ENCODE data around the gene SEC14L1. TPM values are rescaled to one million over a fixed set of nuclear protein-coding genes. Genes with fewer than 3 reads are reported as not detected.

The SEC14L1 gene
- total and polyA plus RNA-seq, 2 of the 8 experiments (the other 6 are each of a cell fraction or from before 2014, with no cell fraction given) = 27.2 to 74.4 TPM

DNA sequence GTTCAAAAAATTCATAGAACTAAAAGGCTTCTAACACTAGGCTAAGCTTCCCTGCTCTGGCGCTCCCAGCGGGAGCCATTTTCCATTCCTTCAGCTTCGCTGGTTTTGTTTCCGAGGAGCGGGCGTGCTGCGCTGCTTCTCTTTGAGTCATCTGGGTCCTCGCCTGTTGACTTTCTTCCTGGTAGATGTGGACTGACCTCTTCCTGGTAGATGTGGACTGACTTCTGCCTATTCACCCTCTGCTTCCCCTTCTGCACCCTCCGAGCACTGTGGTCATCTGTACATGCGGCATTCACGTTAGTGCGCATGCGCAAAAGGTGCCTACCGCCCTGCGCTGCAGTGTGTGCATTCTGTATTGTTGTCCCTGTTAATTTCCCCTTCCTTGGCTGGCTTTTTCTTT lies 40.8 kb upstream of the SEC14L1 start:
- H2AK5ac ChIP-seq (ENCODE audit: low read depth, low read length) = no peak overlapping the region
- TF ChIP-seq, protein P1, sequence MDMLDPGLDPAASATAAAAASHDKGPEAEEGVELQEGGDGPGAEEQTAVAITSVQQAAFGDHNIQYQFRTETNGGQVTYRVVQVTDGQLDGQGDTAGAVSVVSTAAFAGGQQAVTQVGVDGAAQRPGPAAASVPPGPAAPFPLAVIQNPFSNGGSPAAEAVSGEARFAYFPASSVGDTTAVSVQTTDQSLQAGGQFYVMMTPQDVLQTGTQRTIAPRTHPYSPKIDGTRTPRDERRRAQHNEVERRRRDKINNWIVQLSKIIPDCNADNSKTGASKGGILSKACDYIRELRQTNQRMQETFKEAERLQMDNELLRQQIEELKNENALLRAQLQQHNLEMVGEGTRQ (IDR thresholded peaks at IDR 0.05; ENCODE audit: low read length) = no peak
- no peak for TF ChIP-seq ASH2L (IDR thresholded peaks at IDR 0.05; ENCODE audit: low read length)
- TF ChIP-seq CEBPB (IDR thresholded peaks at IDR 0.05; ENCODE audit: low read depth, low read length) = no peak
- no peak for TF ChIP-seq HDAC2 (IDR thresholded peaks at IDR 0.05; ENCODE audit: borderline replicate concordance in 1 of 2, low read depth in 2 of 2, low read length in 2 of 2)
- no peak for TF ChIP-seq NRF1 (IDR thresholded peaks at IDR 0.05; ENCODE audit: low read depth, low read length)
- TF ChIP-seq SIRT6 (IDR thresholded peaks at IDR 0.05; ENCODE audit: low read length) = no peak
- TF ChIP-seq HDAC6 (IDR thresholded peaks at IDR 0.05; ENCODE audit: low read depth, low read length) = no peak
- TF ChIP-seq TAF7 (optimal IDR thresholded peaks at IDR 0.05; ENCODE audit: borderline replicate concordance, low read depth, low read length) = no peak
- TF ChIP-seq TEAD4 (IDR thresholded peaks at IDR 0.05; ENCODE audit: low read depth, low read length) = no peak
- TF ChIP-seq SIX5 (IDR thresholded peaks at IDR 0.05; ENCODE audit: low read depth, low read length) = no peak
- no peak for TF ChIP-seq GABPA (IDR thresholded peaks at IDR 0.05; ENCODE audit: borderline replicate concordance, insufficient read depth, low read length)
- no peak for TF ChIP-seq BRCA1 (IDR thresholded peaks at IDR 0.05; ENCODE audit: low read depth, low read length)
- TF ChIP-seq RBBP5 (IDR thresholded peaks at IDR 0.05; ENCODE audit: borderline replicate concordance, low read depth, low read length) = no peak

More for the DNA sequence above, 40.8 kb upstream of the SEC14L1 start:
- Histone ChIP-seq H3K4me3 (ENCODE audit: extremely low read depth in 1 of 4, insufficient read depth in 2 of 4, low read depth in 3 of 4, low read length in 4 of 4) (no peak overlapping the region), H3K4me2 (ENCODE audit: insufficient read depth in 1 of 2, low read depth in 2 of 2, low read length in 2 of 2) (no peak overlapping the region), H3K4ac (replicated peaks; ENCODE audit: insufficient read length, low read depth, low read length) (no peak overlapping the region), H3K9me3 (ENCODE audit: insufficient read depth in 2 of 2, low read depth in 1 of 2, low read length in 1 of 2) (no peaks in the 10 kb centered on the region), H3K56ac (replicated peaks; ENCODE audit: insufficient read length, low read depth, low read length) (no peak overlapping the region), H3K9ac (replicated peaks in 1 of 4; ENCODE audit: extremely low read depth in 1 of 4, low read depth in 3 of 4, low read length in 3 of 4) (no peak overlapping the region), H2BK20ac (ENCODE audit: low read length) (no peak overlapping the region), H3K14ac (ENCODE audit: insufficient read length) (no peak overlapping the region), H3K18ac (ENCODE audit: extremely low read depth, low read length) (no peak overlapping the region), H2BK15ac (ENCODE audit: low read length) (no peak overlapping the region), H2BK120ac (replicated peaks; ENCODE audit: low read depth, low read length) (no peak overlapping the region), H3K4me1 (replicated peaks in 1 of 4; ENCODE audit: control insufficient read depth in 3 of 4, insufficient read depth in 4 of 4, low read length in 3 of 4) (peaks cover 0 to 4% (median 3%) of the 10 kb centered on the region in 4 experiments; a peak in 5 of 7 replicates), H4K91ac (replicated peaks; ENCODE audit: insufficient read length, low read length) (no peak overlapping the region), H3K23ac (ENCODE audit: insufficient read length) (no peak overlapping the region), H2BK12ac (ENCODE audit: low read depth, low read length) (no peak overlapping the region), H2BK5ac (ENCODE audit: low read depth, low read length) (no peak overlapping the region), H4K5ac (ENCODE audit: insufficient read length, low read depth, low read length) (no peak overlapping the region), H4K20me1 (replicated peaks in 1 of 2; ENCODE audit: control insufficient read depth in 1 of 2, insufficient read depth in 2 of 2, low read length in 2 of 2) (peaks cover 3% of the 10 kb centered on the region in 2 experiments), H2AFZ (ENCODE audit: low read length) (no peak overlapping the region), H3K79me2 (ENCODE audit: control insufficient read depth in 1 of 2, insufficient read depth in 2 of 2, low read length in 2 of 2) (no peaks in the 10 kb centered on the region; a peak in 1 of 4 replicates), H3K27me3 (replicated peaks in 1 of 4; ENCODE audit: control insufficient read depth in 3 of 4, extremely low read depth in 1 of 4, insufficient read depth in 3 of 4, low read length in 3 of 4) (no peaks in the 10 kb centered on the region), H3K27ac (ENCODE audit: low read depth, low read length) (no peak overlapping the region), H4K8ac (ENCODE audit: extremely low read depth, insufficient read depth, low read length) (no peak overlapping the region), H3K36me3 (ENCODE audit: control insufficient read depth in 2 of 4, insufficient read depth in 4 of 4, low read length in 3 of 4) (peaks cover 3 to 15% (median 4%) of the 10 kb centered on the region in 4 experiments; a peak in 6 of 8 replicates), H3K23me2 (ENCODE audit: low read depth, low read length) (no peaks in the 10 kb centered on the region), H3K79me1 (ENCODE audit: low read depth, low read length) (no peaks in the 10 kb centered on the region)
- FAIRE-seq (no peak), DNase-seq (ENCODE audit: low read depth in 1 of 2, low spot score in 2 of 2) (no peak)
- POLR2A ChIA-PET (ENCODE audit: partially characterized antibody) = interaction anchor here (1.2 kb wide), 1 partner anchor 114 kb away, joined by 10 read pairs; no protein-coding TSS in a partner anchor
- 96% methylated on average over 15 of the region's 15 CpGs; no CpG with 5 or more reads in 1 of the 2 experiments for WGBS, 2 experiments (ENCODE audit: extremely low coverage in 1 of 2, insufficient coverage in 1 of 2, insufficient read length in 1 of 2, insufficient replicate concordance in 2 of 2, low coverage in 1 of 2, low lambda C conversion rate in 2 of 2, missing lambda C conversion rate in 1 of 2)
- CTCF ChIA-PET (ENCODE audit: partially characterized antibody) = interaction anchor here (0.6 to 2.8 kb wide), 3 partner anchors 12 to 149 kb away, joined by 3 to 6 read pairs (median 3); no protein-coding TSS in a partner anchor
